GM18861 (cell line): ENCODE measurements around the gene GSG1L.

Source experiments
- ATAC-seq: cut with Tn5 transposase; IDR thresholded peaks from one replicate; pipeline ENCODE4 v1.9.1; 2021; ENCODE audit not compliant: unreplicated experiment

The GSG1L gene

DNA sequence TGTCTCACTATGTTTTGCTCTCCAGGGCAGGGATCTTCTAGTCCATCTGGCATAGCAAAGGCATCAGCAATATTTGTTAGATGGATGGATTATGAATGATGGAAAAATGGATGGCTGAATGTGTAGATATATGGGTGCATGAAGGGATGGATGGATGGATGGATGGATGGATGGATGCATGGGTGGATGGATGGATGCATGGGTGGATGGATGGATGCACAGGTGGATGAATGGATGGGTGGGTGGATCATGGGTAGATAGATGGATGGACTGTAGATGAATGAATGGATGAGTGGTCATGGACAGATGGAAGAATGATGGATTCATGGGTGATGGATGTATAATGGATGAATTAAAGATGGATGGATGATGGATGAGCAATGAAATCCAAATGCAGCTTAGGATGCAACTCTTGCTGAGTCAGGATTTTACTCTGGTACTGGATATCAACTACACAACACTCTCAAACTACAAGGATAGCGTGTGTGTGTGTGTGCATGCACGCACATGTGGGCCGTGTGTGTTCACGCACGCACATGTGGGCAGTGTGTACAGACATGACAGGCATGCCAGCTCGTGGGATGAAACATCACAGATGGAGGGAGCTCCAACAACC, 34.0 kb downstream of the GSG1L start:
- no peak for ATAC-seq

DNA sequence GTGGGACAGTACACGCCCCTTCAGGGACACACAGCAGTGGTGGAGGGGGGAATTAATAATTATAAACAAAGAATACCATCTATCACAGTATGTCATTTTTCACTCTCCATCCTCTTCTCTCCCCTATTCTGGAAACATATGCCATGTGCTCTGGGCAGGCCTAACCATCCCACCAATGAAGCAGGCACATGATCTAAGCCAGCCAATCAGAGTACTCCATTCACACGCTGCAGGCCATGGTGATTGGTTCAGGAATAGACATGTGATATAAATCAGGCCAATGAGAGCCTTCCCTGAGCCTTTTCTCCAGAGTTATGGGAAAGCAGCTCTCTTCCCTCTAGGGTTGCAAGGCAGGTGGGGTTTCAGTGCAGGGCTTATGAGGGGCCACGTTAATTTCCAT, 36.5 kb downstream of the GSG1L start:
- no peak for ATAC-seq

DNA sequence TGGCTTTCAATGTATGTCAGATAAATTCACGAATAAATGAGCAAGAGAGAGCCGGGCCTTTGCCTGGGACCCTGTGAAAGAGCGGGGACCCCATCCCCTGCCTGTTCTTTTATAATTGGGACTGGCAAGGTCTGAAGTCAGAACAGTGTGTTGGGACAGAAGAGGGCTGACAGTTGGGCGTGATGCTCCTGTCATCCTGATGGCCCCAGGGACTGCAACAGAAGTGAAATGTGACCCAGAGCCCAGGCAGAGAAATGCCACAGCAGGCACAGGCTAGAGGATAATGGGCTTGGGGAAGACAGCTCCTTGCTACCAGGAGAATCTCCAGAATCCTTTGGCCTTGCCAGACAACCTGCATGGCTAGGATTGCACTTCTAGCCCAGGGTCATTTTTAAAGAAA, 37.9 kb downstream of the GSG1L start:
- ATAC-seq: no peak

DNA sequence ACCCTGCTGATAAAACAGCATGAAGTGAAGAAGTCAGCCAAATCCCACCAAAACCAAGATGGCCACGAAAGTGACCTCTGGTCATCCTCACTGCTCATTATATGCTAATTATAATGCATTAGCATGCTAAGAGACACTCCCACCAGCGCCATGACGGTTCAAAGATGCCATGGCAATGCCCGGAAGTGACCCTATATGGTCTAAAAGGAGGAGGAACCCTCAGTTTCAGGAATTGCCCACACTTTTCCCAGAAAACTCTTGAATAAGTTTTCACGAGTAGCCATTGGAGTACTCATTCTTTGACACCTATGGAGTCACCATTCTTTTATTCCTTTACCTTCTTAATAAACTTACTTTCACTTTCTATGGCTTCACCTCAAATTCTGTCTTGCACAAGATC, 44.3 kb downstream of the GSG1L start:
- ATAC-seq: no peak

DNA sequence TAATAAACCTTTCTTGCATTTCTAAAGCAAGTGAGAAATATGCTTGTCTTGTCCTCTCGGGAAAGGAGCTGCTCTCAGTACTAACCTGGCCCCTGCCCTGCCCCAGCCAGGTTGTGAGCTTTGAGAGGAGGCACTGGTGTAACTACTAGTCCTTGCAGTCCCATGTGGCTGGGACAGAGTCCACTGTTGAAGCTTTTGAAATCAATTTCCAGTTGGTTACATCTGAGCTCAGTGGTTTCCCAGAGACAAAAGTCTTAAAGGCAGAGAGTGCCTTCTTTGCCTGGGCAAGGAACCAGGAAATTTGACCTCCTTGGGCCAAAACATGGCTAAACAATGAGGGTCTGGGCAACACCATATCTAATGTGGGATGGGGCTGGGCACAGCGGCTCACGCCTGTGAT, 48.7 kb downstream of the GSG1L start:
- no peak for ATAC-seq

DNA sequence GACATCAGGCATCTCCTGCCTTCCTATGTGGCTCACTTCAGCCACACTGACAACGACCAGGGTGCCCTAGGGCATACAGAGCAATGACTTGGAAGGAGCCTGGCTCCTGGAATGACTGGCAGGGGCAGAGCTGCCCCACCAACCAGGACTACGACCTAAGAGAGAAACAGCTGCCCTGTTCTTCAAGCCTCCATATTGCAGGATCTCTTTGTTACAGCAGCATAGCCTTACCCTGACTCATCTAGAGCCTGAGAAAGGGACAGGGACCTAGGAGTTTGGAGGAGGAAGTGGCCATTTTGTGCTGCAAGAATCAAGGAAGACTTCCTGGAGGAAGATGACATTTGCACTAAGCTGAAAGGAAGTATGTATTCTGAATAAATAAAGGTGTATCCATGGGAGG, 49.6 kb downstream of the GSG1L start:
- no peak for ATAC-seq

DNA sequence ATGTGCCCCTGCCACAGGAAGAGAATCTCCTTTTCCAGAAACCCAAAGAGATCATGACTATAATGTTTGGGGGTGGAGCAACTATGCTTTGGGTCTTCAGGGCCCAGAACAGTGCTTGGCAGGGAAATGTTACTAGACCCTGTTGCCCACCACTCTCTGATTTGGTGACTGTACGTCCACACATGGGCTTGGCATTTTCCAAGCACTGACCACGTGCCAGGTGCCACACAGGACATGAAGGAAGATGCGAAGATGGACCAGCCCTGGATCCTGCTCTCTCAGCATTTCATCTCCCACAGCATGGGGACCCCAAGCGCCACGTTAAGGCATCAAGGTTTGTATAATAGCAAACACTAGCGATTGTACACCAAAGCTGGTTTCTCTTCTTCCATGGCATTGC, 50.1 kb downstream of the GSG1L start:
- ATAC-seq: no peak

DNA sequence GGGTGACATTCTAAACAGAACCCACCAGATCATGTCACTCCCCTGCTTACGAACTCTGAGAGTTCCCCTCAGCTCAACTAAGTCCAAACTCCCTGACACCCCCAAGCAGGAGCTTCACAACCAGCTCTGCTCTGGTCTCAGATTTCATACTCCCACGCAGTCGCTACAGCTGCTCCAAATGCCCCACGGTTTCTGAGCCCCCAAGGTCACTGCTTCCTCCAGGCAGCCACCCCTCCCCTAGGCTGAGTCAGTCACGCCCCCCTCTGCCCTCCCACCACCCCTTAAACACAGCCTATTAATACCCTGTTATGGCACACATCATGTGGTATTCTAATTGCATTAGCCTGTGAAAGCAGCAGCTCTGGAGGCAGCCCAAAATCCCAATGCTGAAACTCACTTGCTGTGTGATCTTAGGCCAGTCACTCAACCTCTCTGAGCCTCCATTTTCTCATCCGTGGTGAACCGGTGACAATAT, 51.5 kb downstream of the GSG1L start:
- no peak for ATAC-seq

DNA sequence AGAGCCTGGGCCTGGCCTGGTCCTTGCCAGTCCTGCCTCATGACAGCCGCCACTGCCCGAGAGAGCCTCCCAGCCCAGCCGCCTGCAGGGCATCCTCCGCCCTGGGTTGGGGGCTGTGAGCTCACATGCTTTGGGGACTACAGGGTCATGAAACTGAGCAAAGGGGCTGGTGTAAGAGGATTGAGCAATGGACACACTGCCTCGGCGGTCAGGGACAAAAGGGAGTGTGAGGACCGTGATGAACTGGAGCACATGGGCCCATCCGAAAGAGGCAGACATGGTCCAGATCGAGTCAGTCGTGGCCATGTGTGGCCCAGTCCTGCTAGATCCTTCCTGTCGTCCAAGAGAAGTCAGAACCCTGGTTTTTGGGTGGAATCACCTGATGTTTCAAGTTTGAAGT, 52.3 kb downstream of the GSG1L start:
- no peak for ATAC-seq

DNA sequence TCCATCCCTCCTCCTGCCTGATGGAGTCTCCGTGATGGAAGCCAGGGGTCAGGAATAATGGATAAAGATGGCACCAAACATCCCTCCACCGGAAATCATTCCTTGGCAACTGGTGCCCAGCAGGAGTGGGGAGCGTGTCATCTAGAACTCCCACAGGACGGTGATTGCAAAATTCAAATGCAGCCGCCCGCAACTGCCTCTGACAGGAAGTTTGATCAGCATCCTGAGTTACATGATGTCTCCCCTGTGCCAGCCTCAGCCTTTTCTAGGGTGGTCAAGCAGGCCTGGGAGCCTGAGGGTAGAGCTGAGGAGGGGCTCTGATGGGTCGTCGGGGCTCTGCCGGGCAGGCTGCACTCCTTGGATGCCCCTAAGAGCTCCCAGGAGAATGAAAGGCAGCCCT, 52.8 kb downstream of the GSG1L start:
- ATAC-seq: no peak

DNA sequence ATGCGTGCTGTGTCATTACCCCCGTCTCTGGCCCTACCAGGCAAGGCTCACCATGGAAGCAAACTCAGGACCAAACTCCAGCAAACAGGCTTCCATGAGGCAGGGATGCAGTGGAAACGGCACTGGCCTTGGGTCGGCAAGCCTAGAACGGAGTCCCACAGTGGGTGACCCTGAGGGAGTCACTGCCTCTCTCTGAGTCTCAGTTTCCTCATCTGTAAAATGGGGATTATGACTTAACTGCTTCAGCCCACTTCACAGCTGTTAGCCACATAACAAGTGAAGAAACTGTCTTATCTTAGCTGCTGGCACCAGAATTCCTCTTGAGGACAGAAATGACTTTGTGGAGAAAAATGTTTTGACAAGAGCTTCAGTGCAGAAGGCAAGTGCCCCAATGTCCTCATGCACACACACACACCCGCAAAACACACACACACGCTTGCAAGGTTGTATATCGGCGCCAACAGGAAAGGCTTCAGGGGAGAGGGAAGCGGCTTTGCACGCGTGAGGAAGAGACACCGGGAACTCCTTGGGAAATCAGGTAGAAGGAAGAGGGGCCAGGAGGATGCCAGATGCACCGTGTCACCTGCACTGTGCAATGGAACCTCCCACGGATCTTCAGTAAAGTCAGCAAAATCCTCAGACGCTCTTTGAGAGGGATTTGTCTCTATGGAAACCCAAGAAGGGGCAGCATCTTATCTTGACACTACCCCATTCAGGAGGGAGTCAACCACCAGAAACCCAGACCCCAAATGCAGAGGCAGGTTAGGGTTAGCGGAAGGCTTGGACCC, 53.7 kb downstream of the GSG1L start:
- ATAC-seq: no peak

DNA sequence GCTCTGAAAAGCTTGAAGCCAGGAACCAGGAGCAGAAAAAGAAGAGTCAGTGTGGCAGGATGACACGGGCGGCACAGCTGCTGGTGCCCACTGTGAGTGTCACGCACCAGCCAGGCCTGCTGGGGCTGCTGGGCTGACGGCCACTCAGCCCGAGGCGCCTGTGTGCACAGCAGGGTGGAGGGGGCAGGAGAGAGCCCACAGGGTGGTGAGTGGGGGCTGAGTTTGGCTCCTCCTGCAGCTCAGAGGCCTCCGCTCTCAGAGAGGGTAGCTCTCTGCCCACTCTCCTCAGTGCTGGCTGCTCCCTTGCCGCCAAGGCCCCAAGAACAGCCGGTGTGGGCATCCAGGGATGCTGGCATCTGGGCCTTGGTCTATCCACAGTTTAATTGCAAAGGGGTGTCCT, 59.6 kb downstream of the GSG1L start:
- no peak for ATAC-seq

DNA sequence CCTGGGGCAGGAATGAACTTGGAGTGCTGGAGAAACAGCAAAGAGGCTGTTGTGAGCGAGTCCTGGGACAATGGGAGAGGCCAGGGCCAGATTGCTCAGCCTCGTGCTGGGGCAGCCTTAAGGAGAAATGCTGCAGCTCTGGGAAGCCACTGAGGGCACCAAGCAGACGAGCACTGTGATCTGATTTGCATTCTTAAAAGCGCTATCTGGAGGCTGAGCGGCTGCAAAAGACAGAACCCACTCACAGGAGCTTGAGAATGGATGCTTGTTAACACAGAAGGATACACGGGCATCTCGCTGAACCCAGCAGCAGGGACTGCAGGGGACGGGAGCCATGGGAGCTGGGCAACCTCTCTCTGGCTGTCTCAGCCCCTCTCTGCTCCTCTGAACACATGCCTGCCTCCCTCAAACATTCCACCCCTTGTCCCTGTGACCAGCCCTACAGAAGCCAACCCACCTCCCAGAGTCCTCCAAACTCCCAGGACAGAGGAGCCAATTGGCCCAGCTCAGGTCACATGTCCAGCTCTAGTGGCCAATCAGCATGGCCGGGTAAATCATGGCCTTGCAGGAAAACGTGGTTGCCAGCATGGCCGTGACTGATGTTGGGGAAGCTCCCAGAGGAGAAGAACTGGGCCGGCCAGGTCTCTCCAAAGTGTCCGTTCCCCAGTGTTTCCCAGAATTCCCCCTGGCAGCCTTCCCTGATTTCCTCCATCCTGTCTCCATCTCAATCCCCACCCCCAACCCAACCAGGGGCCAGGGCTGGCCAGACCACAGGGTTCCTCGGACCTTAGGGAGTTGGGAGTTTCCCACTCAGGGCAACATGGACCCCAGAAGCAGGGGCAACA, 60.3 kb downstream of the GSG1L start:
- no peak for ATAC-seq

DNA sequence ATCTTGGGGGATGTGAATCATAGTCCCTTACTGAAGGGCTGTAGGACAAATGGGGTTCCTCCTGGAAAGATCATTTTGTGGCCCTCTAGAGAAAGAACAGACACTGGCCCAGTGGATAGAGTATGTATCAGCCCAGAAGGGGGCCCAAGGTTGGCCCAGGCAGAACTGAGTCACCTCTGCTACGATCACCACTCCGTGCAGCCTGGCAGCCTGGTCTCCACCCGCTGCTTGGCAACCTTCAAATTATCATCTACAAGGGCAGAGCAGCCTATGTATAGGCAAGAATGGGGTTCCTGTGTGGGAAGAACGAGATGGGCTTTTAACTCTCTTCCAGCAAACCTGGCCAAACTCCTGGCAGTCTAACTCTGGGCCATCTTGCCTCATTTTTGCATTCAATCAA, 61.9 kb downstream of the GSG1L start:
- ATAC-seq: no peak

DNA sequence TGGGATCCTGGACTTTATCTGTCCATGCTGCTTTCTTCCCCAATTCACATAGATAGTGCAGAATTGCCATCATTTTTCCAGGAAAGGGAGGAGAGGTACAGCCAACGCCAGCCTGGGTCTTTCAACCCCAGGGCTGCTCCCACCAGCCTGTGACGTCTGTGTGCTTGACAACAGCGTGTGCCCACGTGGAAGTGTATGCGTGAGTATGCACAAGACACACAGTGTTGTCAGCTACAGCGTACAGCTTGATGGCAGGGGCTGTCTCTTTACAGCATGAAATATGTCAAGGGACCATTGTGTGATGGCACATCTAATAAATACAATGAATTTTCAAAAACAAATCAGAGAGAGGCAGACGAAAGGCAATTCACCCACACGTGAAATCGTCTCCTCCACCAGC, 62.3 kb downstream of the GSG1L start:
- no peak for ATAC-seq

DNA sequence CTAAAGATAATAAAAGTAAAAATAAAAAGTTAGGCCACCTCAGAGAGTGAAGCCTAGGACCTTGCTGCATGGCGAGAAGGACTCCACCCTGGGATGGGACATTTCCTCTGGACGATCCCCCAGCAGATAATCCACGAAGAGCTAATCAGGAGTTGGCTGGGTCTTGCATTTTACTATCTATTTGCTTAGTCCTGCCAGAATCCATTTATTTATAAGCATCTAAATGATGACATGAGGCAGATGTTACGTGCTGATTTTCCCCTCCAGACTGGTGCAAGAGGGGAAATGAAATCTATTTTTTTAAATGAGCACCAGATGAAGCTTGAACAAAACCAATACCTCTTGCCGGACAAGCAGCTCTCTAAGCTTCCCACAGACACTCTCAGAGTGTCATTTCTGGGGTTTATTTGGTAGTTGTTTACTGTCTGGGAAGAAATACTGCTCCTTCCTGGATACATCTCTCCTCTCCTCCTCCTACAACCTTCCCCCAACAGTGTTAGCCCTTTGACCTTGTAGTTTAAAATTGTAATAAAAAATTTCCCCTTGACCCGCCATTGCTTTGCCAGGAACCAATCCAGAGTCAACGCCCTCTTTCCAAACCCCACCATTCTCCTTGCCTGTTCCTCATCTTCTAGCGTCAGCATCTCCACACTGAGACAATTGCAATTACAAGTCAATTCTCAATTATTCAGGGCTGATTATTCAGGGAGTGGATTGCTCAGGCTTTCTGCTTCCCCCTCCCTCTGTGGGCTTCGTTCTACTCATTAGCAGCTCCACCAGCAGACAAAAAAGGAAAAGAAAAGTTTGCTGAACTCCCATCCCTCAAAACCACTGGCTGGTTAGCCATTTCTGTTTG, 63.0 kb downstream of the GSG1L start:
- ATAC-seq: no peak

DNA sequence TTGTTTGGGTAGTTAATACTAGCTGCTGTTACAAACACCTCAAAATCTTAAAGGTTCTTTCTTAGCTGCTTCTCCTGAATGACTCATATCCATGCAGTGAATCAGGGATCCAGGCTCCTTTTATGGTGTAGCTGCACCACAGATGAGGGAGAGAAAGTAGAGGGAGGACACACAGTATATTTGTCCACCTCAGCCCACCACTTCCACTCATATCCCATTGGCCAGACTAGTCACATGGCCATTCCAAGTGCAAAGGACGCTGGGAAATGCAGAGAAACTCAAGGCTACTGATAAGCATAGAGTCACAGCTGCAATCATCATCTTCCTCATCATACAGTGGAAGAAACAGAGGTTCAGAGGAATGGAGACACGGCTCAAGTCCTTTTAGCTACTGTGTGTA, 63.8 kb downstream of the GSG1L start:
- no peak for ATAC-seq

DNA sequence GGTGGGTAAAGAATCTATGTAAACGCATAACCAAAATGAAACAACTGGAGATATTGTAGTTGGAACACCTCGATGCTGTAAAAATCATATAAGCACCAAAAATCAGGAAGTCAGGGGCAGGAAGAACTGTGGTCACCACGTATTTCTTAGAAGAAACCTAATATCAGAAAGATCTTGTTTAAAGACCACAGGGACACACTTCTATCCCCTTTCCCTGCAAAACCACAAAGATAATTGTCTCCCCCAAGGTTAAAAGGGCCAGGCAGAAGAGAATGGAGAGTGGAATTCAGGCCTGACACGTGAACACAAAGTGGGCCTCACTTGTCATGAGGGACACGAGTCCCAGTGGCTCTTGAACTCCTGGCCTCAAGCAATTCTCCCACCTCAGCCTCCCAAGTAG, 68.1 kb downstream of the GSG1L start:
- no peak for ATAC-seq

DNA sequence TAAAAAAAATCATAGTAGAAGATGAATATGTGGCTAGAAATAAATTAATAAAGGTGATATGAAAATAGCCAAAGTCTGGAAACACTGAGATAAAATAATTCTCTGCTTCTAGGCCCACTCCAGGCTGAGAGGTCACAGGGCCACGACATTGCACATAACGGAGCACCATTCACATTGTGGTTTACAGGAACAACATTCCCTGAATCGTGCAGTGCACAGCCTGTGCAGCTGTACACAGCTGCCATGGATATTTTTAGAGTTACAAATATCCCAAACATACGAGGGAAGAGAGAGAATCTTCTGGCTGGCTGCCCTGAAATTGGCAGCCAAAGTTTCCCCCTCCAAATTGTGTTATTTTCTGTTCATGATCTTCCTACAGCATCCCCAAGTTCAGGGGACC, 68.8 kb downstream of the GSG1L start:
- no peak for ATAC-seq

DNA sequence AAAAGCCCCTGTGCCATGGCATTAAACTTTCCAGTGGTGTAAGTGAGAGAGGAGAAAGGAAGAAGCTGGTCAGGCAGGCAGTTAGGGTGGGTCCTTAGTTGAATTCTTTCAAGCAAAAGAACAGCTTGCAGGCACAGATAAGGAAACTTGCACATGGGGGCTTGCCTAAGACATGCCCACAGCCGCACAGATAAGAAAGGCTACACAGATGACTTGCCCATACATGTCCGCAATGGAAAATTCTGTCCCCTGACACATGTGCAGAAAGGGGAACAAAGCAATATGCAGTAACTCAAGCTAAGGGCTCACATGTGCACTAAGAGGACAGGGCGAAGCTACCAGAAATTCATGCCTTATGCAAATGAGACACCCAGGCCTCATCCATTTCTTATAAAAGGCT, 69.9 kb downstream of the GSG1L start:
- no peak for ATAC-seq

DNA sequence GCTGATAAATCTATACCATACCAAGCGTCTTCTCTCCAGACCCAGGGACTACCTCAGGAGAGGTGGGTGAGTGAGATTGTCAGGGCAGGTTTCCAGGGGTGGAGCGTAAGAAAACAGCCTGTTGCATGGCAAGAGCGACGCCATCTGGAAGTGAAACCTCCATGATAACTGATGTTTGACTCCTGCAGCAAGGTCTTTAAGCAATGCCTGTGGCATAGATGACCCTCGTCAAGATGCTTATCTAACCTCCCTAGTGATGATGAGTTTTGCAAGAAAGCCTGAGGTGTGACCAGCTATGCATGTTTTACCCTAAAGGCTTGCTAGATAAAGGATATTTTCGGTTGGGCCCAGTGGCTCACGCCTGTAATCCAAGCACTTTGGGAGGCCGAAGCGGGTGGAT, 71.6 kb downstream of the GSG1L start:
- no peak for ATAC-seq
